Tibial artery (tissue), 4 donors: ENCODE measurements around the gene HNMT.
"Not testable (repeated sequence)": the region's sequence is repeated elsewhere in the genome, so short reads cannot be mapped to it uniquely, and the experiment has no call there.

Experiments
- DNase-seq, 2 donors: peaks; one replicate each; pipeline ENCODE4 v3.0.0-alpha.2; 2019
- H3K27ac ChIP-seq, 2 donors: fragments of 200-600 bp; sonication (generic) in 1 of 2; 1 replicate in 1 of 2; 2 replicates in 1 of 2; pipeline ENCODE4 v1.5.1; 2018 to 2019; ENCODE audit warnings: mild to moderate bottlenecking in 1 of 2
- H3K27me3 ChIP-seq, 2 donors: fragments of 200-600 bp; sonication (generic) in 1 of 2; one replicate each; pipeline versions ENCODE4 v1.5.1 to v1.6.0; 2016 to 2019
- H3K36me3 ChIP-seq, 3 donors: fragments of 200-600 bp; sonication (generic) in 2 of 3; one replicate each; pipeline ENCODE4 v1.5.1; 2016 to 2019; ENCODE audit warnings: mild to moderate bottlenecking in 2 of 3
- H3K4me1 ChIP-seq, 4 donors: fragments of 200-600 bp; sonication (generic) in 2 of 4; 1 replicate in 3 of 4; 2 replicates in 1 of 4; pipeline ENCODE4 v1.5.1; 2016 to 2019
- H3K4me3 ChIP-seq, 2 donors: fragments of 200-600 bp; sonication (generic) in 1 of 2; 1 replicate in 1 of 2; 2 replicates in 1 of 2; pipeline ENCODE4 v1.5.1; 2018 to 2019; ENCODE audit warnings: mild to moderate bottlenecking in 2 of 2
- H3K9me3 ChIP-seq, 3 donors: fragments of 200-600 bp; sonication (generic) in 1 of 3; one replicate each; pipeline ENCODE4 v1.5.1; 2016 to 2019
- intact Hi-C: fragments of 100-400 bp; cut with DNase I; formaldehyde crosslinking; loops from one replicate; pipeline ENCODE4 v1.15.0; 2023; ENCODE audit warnings: low total_unique reads
- TF ChIP-seq, protein P1 (sequence below), 2 experiments: fragments of 200-600 bp in 1 of 2; fragments of 450-650 bp in 1 of 2; IDR thresholded peaks; one replicate each; pipeline ENCODE4 v1.5.1; 2017 to 2019; ENCODE audit warnings: antibody characterized with exemption in 2 of 2, mild to moderate bottlenecking in 1 of 2, moderate library complexity in 1 of 2

The HNMT gene

DNA sequence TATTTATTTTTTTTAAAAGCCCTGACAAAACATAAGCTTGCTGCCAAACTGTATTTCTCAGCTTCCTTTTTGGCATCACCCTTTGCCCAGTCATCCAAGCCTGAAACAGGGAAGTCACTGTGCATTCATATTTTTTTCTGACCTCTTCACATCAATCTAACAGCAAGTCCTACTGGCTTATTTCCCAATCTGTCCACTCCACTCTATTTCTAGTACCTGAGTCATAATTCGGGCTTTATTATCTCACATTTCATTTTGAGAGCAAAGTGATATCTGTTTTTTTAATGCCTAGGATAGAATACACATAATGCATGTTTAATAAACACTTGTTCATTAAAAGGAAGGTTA lies 5.1 kb downstream of the HNMT start:
- intact Hi-C loops = no loop called here
- DNase-seq = no peak
- Histone ChIP-seq H3K4me1 (peaks cover 0 to 42% (median 12%) of the 10 kb centered on the region in 4 donors), H3K27me3 (no peaks in the 10 kb centered on the region), H3K36me3 (peaks cover 0 to 18% (median 17%) of the 10 kb centered on the region in 3 donors), H3K27ac (peak overlapping the region; percentile 1 to 76), H3K9me3 (no peaks in the 10 kb centered on the region), H3K4me3 (no peak overlapping the region)
- TF ChIP-seq, protein P1, sequence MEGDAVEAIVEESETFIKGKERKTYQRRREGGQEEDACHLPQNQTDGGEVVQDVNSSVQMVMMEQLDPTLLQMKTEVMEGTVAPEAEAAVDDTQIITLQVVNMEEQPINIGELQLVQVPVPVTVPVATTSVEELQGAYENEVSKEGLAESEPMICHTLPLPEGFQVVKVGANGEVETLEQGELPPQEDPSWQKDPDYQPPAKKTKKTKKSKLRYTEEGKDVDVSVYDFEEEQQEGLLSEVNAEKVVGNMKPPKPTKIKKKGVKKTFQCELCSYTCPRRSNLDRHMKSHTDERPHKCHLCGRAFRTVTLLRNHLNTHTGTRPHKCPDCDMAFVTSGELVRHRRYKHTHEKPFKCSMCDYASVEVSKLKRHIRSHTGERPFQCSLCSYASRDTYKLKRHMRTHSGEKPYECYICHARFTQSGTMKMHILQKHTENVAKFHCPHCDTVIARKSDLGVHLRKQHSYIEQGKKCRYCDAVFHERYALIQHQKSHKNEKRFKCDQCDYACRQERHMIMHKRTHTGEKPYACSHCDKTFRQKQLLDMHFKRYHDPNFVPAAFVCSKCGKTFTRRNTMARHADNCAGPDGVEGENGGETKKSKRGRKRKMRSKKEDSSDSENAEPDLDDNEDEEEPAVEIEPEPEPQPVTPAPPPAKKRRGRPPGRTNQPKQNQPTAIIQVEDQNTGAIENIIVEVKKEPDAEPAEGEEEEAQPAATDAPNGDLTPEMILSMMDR (IDR thresholded peaks at IDR 0.05) = no peak

DNA sequence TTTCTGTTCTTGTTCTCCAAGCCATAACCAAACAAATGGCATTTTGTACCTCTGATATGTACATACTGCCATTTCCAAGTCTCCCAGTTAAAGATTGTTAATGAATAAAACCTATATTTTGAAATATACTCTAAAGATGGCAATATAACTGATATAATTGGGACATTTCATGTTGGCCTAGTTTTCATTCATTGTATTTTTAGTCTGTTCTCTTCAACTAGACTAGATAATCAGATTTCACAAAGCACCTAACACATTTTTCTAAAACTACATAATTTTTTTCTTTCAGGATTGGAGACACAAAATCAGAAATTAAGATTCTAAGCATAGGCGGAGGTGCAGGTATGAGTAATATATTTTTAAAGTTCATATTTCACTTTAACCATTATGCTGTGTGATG lies 5.6 kb downstream of the HNMT start:
- no peaks in the 10 kb centered on the region for H3K27me3 ChIP-seq
- TF ChIP-seq, protein P1 (IDR thresholded peaks at IDR 0.05) = no peak
- no peak for DNase-seq
- intact Hi-C loops = no loop called here
- peak overlapping the region; percentile 1 to 76 for H3K27ac ChIP-seq
- H3K36me3 ChIP-seq = peaks cover 0 to 18% (median 17%) of the 10 kb centered on the region in 3 donors
- no peaks in the 10 kb centered on the region for H3K9me3 ChIP-seq
- H3K4me3 ChIP-seq = no peak overlapping the region
- H3K4me1 ChIP-seq = peaks cover 0 to 42% (median 12%) of the 10 kb centered on the region in 4 donors

DNA sequence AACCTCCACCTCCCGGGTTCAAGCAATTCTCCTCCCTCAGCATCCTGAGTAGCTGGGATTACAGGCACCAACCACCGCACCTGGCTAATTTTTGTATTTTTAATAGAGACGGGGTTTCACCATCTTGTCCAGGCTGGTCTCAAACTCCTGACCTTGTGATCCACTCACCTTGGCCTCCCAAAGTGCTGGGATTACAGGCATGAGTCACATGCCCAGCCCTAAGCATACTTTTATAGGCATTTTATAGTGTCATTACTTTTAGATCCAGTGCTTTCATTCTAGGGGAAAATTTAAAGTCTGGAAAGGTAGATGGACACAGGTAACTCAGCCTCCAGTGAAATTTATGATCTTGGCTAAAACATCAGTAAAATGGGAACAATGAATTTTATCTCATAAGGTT lies 7.0 kb downstream of the HNMT start:
- H3K27ac ChIP-seq, H3K27me3 ChIP-seq, H3K4me3 ChIP-seq, DNase-seq, H3K9me3 ChIP-seq, intact Hi-C loops: not testable (repeated sequence)
- Histone ChIP-seq H3K4me1 (peaks cover 0 to 42% (median 12%) of the 10 kb centered on the region in 4 donors), H3K36me3 (peaks cover 0 to 18% (median 17%) of the 10 kb centered on the region in 3 donors)

DNA sequence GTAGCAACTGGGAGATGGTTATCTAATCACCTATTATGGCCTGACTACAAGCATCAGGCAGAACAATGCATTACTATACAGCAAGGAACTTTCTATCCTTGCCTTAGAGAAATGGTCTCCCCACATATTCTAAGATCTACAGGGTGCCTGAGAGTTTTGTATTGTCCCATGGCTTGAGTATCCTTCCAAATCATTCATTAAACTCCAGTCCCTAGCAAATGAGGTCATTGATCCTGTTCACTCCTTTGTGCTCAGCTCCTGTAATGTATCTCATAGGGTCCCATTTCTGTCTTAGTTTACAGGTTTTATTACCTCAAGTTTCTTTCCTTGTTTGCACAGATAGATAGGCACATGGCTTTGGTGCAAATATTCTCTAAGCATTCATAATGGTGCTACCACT lies 9.0 kb downstream of the HNMT start:
- no peaks in the 10 kb centered on the region for H3K27me3 ChIP-seq
- peaks cover 0 to 23% (median 10%) of the 10 kb centered on the region in 4 donors for H3K4me1 ChIP-seq
- H3K4me3 ChIP-seq = no peak overlapping the region
- TF ChIP-seq, protein P1 (IDR thresholded peaks at IDR 0.05) = no peak
- H3K36me3 ChIP-seq = peaks cover 0 to 18% (median 17%) of the 10 kb centered on the region in 3 donors
- DNase-seq = no peak
- H3K27ac ChIP-seq = no peak overlapping the region
- no peaks in the 10 kb centered on the region for H3K9me3 ChIP-seq
- intact Hi-C loops = no loop called here

DNA sequence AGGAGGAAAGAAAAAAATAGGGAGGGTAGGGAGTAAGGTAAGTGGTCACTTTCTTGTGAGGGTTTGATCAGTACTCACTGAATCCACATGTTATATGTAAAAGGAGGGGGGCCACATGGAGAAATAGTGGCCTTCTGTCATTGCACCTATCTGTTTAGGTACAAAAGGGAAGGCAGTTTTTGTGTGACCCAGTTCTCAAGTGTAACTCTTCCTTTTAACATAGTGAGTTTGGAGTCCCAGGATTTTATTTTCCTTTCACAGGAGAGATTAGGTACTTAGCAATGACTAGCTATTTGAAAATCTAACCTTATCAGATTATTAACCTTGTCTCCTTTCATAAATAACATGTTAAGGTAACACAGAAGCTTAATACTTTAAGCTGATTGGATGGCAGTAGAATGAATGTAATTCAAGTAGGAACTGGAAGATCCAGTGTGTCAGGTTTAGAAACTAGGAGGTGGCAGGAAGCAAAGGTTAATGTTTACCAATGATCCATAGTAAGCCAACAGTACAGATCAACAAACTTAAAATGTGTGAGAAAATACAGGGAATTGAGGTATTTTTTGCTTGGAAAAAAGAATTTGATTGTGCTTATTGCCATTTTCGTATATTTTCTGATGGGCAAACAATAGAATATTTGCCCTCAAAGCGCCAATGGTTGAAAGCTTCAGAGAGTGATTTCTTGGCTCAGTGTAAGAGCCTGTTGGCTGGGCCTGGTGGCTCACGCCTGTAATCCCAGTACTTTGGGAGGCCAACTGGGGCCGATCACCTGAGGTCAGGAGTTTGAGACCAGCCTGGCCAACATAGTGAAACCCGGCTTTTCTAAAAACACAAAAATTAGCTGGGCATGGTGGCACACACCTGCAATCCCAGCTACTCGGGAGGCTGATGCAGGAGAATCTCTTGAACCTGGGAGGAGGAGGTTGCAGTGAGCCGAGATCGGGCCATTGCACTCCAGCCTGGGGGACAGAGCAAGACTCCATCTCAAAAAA lies 11.3 kb downstream of the HNMT start:
- Histone ChIP-seq H3K9me3 (no peaks in the 10 kb centered on the region), H3K4me3 (no peak overlapping the region), H3K27ac (no peak overlapping the region), H3K27me3 (no peaks in the 10 kb centered on the region), H3K36me3 (peaks cover 0 to 18% (median 17%) of the 10 kb centered on the region in 3 donors), H3K4me1 (peaks cover 0 to 8% (median 7%) of the 10 kb centered on the region in 4 donors)
- intact Hi-C loops = no loop called here
- no peak for DNase-seq
- TF ChIP-seq, protein P1 (IDR thresholded peaks at IDR 0.05) = no peak

DNA sequence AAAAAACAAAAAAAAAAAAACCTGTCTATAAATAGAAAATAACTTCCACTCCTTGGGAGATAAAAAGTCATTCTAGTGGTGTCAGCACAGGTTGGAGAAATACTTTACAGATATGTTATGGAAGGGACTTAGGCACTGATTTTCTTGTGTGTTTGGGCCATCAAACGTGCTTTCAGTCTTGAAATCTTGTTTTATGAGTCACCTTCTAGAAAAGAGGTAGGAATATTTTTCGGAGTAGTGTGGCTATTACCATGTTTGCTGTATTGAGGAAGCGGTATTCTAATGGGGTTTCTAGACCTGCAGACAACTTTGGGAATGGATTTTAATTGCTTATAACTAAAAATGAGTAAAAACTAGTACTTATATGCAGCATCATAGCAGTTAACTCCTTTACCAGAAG lies 12.0 kb downstream of the HNMT start:
- no peak for DNase-seq
- intact Hi-C loops = no loop called here
- Histone ChIP-seq H3K36me3 (peaks cover 1 to 19% (median 12%) of the 10 kb centered on the region in 3 donors), H3K4me1 (peaks cover 0 to 15% (median 7%) of the 10 kb centered on the region in 4 donors), H3K27ac (no peak overlapping the region), H3K9me3 (no peaks in the 10 kb centered on the region), H3K27me3 (no peaks in the 10 kb centered on the region), H3K4me3 (no peak overlapping the region)
- TF ChIP-seq, protein P1 (IDR thresholded peaks at IDR 0.05) = no peak
